ENCODE results near the gene SLC4A1. TPM values are rescaled to one million over a fixed set of nuclear protein-coding genes. Genes with fewer than 3 reads are reported as not detected.

The SLC4A1 gene
- polyA plus RNA-seq, 1 of the 3 experiments (the other 2 are of a cell fraction), result not detected

DNA sequence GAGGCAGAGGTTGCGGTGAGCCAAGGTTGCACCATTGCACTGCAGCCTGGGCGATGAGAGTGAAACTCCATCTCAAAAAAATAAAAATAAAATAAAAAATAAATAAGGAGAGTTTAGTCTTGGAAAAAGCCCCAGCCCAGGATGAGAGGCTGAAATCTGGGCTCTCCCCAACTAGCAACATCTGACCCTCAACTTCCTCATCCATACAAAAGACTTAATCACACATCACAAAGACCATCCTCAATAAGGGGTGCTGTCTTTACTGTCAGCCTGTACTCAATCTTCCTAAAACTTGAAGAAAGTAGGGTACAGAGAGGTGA is 11.4 kb upstream of the SLC4A1 start:
- H3K4me2 ChIP-seq, result no peak overlapping the region
- no peaks in the 10 kb centered on the region for H3K36me3 ChIP-seq (replicated peaks in 1 of 2; ENCODE audit: control insufficient read depth in 1 of 2, insufficient read depth in 2 of 2, low read length in 1 of 2)

DNA sequence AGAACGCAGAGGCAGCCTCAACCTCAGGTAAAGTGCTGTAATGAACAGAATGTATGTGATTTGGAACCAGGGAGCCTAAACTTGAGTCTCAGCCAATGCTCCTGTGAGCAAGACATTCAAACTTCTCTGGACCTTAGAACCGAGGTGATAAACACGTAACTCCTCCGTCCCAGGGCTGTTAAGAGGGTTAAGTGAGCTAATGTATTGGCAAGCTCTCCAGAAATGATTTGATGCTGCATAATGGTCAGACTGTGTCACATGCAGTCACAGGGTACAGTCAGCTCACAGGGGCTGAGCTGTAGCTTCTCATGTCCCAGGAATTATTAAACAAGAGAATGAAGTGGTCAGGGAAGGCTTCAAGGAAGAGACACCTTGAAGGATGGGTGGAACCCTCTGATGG is 10.0 kb upstream of the SLC4A1 start:
- CTCF ChIA-PET, result interaction anchor here (0.9 kb wide), 1 partner anchor 68 kb away, joined by 5 read pairs; the partner anchor contains the start of gene GRN

More for the DNA sequence above, 11.4 kb upstream of the SLC4A1 start:
- Histone ChIP-seq H3K9me3 (no peaks in the 10 kb centered on the region), H3K27me3 (ENCODE audit: insufficient read depth) (peaks cover 4% of the 10 kb centered on the region; the same call in 1 of the 2 replicates), H3K4me1 (ENCODE audit: control insufficient read depth in 1 of 2, insufficient read depth in 2 of 2, low read depth in 1 of 2, low read length in 1 of 2) (no peaks in the 10 kb centered on the region), H3K79me2 (ENCODE audit: insufficient read depth) (no peaks in the 10 kb centered on the region), H3K4me3 (ENCODE audit: low read depth in 2 of 2, low read length in 1 of 2) (no peak overlapping the region), H4K20me1 (ENCODE audit: insufficient read depth) (no peaks in the 10 kb centered on the region), H3F3A (replicated peaks; ENCODE audit: insufficient read depth) (no peaks in the 10 kb centered on the region), H3K9me2 (no peaks in the 10 kb centered on the region), H3K27ac (ENCODE audit: low read depth in 2 of 2, low read length in 1 of 2) (no peak overlapping the region), H3K9ac (no peak overlapping the region), H2AFZ (ENCODE audit: low read depth) (no peak overlapping the region)
- CTCF ChIA-PET, result no interaction called here
- WGBS (ENCODE audit: low lambda C conversion rate), result 96% methylated on average over 2 of the region's 2 CpGs
- TF ChIP-seq, protein P1, sequence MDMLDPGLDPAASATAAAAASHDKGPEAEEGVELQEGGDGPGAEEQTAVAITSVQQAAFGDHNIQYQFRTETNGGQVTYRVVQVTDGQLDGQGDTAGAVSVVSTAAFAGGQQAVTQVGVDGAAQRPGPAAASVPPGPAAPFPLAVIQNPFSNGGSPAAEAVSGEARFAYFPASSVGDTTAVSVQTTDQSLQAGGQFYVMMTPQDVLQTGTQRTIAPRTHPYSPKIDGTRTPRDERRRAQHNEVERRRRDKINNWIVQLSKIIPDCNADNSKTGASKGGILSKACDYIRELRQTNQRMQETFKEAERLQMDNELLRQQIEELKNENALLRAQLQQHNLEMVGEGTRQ (IDR thresholded peaks at IDR 0.05; ENCODE audit: borderline replicate concordance, low read depth, low read length), result no peak
- no peak for TF ChIP-seq RCOR1 (IDR thresholded peaks at IDR 0.05; ENCODE audit: low read length)
- no peak for TF ChIP-seq SMC3 (IDR thresholded peaks at IDR 0.05; ENCODE audit: low read depth, low read length)
- TF ChIP-seq JUND (IDR thresholded peaks at IDR 0.05), result no peak
- POLR2A ChIA-PET, result no interaction called here
- DNase-seq, result no peak

DNA sequence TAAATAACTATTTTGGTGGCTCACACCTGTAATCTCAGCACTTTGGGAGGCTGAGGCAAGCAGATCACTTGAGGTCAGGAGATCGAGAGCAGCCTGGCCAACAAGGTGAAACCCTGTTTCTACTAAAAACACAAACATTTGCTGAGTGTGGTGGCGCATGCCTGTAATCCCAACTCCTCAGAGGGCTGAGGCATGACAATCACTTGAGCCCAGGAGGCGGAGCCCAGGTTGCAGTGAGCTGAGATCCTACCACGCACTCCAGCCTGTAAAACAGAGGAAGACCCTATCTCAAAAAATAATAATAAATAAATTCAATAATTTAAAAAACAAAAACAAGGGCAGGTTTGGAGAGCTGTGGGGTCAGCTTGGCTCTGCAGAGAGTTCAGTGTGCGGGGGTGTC is 5.7 kb upstream of the SLC4A1 start:
- ChIA-PET CTCF (interaction anchor here (1.4 kb wide), 1 partner anchor 18 kb away, joined by 3 read pairs; no protein-coding TSS in a partner anchor), POLR2A (no interaction called here)
- no peak overlapping the region for H3K27ac ChIP-seq (ENCODE audit: low read depth in 2 of 2, low read length in 1 of 2)
- H3K9me3 ChIP-seq, result no peaks in the 10 kb centered on the region
- no peaks in the 10 kb centered on the region for H3K9me2 ChIP-seq
- no peak overlapping the region for H3K4me2 ChIP-seq
- no peak overlapping the region for H3K9ac ChIP-seq
- no peaks in the 10 kb centered on the region for H4K20me1 ChIP-seq (ENCODE audit: insufficient read depth)
- no peaks in the 10 kb centered on the region for H3K36me3 ChIP-seq (replicated peaks in 1 of 2; ENCODE audit: control insufficient read depth in 1 of 2, insufficient read depth in 2 of 2, low read length in 1 of 2)
- no peaks in the 10 kb centered on the region for H3K79me2 ChIP-seq (ENCODE audit: insufficient read depth)
- H2AFZ ChIP-seq (ENCODE audit: low read depth), result no peak overlapping the region
- TF ChIP-seq, protein P2, sequence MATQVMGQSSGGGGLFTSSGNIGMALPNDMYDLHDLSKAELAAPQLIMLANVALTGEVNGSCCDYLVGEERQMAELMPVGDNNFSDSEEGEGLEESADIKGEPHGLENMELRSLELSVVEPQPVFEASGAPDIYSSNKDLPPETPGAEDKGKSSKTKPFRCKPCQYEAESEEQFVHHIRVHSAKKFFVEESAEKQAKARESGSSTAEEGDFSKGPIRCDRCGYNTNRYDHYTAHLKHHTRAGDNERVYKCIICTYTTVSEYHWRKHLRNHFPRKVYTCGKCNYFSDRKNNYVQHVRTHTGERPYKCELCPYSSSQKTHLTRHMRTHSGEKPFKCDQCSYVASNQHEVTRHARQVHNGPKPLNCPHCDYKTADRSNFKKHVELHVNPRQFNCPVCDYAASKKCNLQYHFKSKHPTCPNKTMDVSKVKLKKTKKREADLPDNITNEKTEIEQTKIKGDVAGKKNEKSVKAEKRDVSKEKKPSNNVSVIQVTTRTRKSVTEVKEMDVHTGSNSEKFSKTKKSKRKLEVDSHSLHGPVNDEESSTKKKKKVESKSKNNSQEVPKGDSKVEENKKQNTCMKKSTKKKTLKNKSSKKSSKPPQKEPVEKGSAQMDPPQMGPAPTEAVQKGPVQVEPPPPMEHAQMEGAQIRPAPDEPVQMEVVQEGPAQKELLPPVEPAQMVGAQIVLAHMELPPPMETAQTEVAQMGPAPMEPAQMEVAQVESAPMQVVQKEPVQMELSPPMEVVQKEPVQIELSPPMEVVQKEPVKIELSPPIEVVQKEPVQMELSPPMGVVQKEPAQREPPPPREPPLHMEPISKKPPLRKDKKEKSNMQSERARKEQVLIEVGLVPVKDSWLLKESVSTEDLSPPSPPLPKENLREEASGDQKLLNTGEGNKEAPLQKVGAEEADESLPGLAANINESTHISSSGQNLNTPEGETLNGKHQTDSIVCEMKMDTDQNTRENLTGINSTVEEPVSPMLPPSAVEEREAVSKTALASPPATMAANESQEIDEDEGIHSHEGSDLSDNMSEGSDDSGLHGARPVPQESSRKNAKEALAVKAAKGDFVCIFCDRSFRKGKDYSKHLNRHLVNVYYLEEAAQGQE (IDR thresholded peaks at IDR 0.05; ENCODE audit: low read depth, low read length), result no peak
- TF ChIP-seq TCF12 (IDR thresholded peaks at IDR 0.05) (no peak), FOXM1 (IDR thresholded peaks at IDR 0.05; ENCODE audit: low read depth) (no peak)
- TF ChIP-seq, protein P3, sequence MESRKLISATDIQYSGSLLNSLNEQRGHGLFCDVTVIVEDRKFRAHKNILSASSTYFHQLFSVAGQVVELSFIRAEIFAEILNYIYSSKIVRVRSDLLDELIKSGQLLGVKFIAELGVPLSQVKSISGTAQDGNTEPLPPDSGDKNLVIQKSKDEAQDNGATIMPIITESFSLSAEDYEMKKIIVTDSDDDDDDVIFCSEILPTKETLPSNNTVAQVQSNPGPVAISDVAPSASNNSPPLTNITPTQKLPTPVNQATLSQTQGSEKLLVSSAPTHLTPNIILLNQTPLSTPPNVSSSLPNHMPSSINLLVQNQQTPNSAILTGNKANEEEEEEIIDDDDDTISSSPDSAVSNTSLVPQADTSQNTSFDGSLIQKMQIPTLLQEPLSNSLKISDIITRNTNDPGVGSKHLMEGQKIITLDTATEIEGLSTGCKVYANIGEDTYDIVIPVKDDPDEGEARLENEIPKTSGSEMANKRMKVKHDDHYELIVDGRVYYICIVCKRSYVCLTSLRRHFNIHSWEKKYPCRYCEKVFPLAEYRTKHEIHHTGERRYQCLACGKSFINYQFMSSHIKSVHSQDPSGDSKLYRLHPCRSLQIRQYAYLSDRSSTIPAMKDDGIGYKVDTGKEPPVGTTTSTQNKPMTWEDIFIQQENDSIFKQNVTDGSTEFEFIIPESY (IDR thresholded peaks at IDR 0.05; ENCODE audit: borderline replicate concordance, low read depth), result no peak
- no peak for DNase-seq
- H3K4me3 ChIP-seq (ENCODE audit: low read depth in 2 of 2, low read length in 1 of 2), result no peak overlapping the region
- 79% methylated on average over 5 of the region's 5 CpGs for WGBS (ENCODE audit: low lambda C conversion rate)
- peaks cover 0 to 7% of the 10 kb centered on the region in 2 experiments; a peak in 1 of 4 replicates for H3K4me1 ChIP-seq (ENCODE audit: control insufficient read depth in 1 of 2, insufficient read depth in 2 of 2, low read depth in 1 of 2, low read length in 1 of 2)
- no peaks in the 10 kb centered on the region for H3F3A ChIP-seq (replicated peaks; ENCODE audit: insufficient read depth)
- peaks cover 4% of the 10 kb centered on the region; the same call in 1 of the 2 replicates for H3K27me3 ChIP-seq (ENCODE audit: insufficient read depth)

More for the DNA sequence above, 10.0 kb upstream of the SLC4A1 start:
- DNase-seq, result no peak
- Histone ChIP-seq H3K9me2 (no peaks in the 10 kb centered on the region), H3F3A (replicated peaks; ENCODE audit: insufficient read depth) (no peaks in the 10 kb centered on the region), H3K79me2 (ENCODE audit: insufficient read depth) (no peaks in the 10 kb centered on the region), H3K9ac (no peak overlapping the region), H3K4me1 (ENCODE audit: control insufficient read depth in 1 of 2, insufficient read depth in 2 of 2, low read depth in 1 of 2, low read length in 1 of 2) (no peaks in the 10 kb centered on the region), H2AFZ (ENCODE audit: low read depth) (no peak overlapping the region), H3K4me3 (ENCODE audit: low read depth in 2 of 2, low read length in 1 of 2) (no peak overlapping the region), H3K27me3 (ENCODE audit: insufficient read depth) (peaks cover 4% of the 10 kb centered on the region; the same call in 1 of the 2 replicates), H3K9me3 (no peaks in the 10 kb centered on the region), H3K4me2 (no peak overlapping the region), H3K27ac (ENCODE audit: low read depth in 2 of 2, low read length in 1 of 2) (no peak overlapping the region), H4K20me1 (ENCODE audit: insufficient read depth) (no peaks in the 10 kb centered on the region), H3K36me3 (replicated peaks in 1 of 2; ENCODE audit: control insufficient read depth in 1 of 2, insufficient read depth in 2 of 2, low read length in 1 of 2) (no peaks in the 10 kb centered on the region)
- POLR2A ChIA-PET, result no interaction called here
- WGBS (ENCODE audit: low lambda C conversion rate), result 73% methylated on average over 4 of the region's 4 CpGs
- TF ChIP-seq RXRA (IDR thresholded peaks at IDR 0.05; ENCODE audit: borderline replicate concordance, low read depth), result no peak
- no peak for TF ChIP-seq EP300 (IDR thresholded peaks at IDR 0.05; ENCODE audit: borderline replicate concordance in 1 of 2, low read depth in 1 of 2, low read length in 1 of 2)
- no peak for TF ChIP-seq RFX5 (IDR thresholded peaks at IDR 0.05; ENCODE audit: low read length)
- no peak for TF ChIP-seq TAF1 (IDR thresholded peaks at IDR 0.05; ENCODE audit: borderline replicate concordance, low read depth, low read length)
